Left ventricle myocardium inferior (tissue), 1 donor: ENCODE data around the gene PPP1R15B. TPM values are rescaled to one million over a fixed set of nuclear protein-coding genes. Genes with fewer than 3 reads are reported as not detected.

ENCODE experiments used
- DNase-seq: peaks from one replicate; pipeline ENCODE4 v3.0.0-alpha.2; 2020
- H3K27ac ChIP-seq: fragments of 200-600 bp; replicated peaks from 2 replicates; pipeline ENCODE4 v1.8.0; 2021
- H3K27me3 ChIP-seq: fragments of 200-600 bp; 2 replicates; pipeline ENCODE4 v1.8.0; 2021; ENCODE audit warnings: low read depth
- H3K36me3 ChIP-seq: fragments of 200-600 bp; 2 replicates; pipeline ENCODE4 v1.8.0; 2021
- H3K4me1 ChIP-seq: fragments of 200-600 bp; 2 replicates; pipeline ENCODE4 v1.8.0; 2021
- H3K4me3 ChIP-seq: fragments of 200-600 bp; 2 replicates; pipeline ENCODE4 v1.8.0; 2021; ENCODE audit warnings: mild to moderate bottlenecking, moderate library complexity
- H3K9me3 ChIP-seq: fragments of 200-600 bp; replicated peaks from 2 replicates; pipeline ENCODE4 v1.8.0; 2021
- intact Hi-C: fragments of 100-400 bp; cut with micrococcal nuclease; formaldehyde crosslinking; loops from one replicate; pipeline ENCODE4 v1.11.0; 2022
- total RNA-seq: library from RNA; stranded (reverse); fragmentation: NEBNext Ultra II Directional; extraction: Animal tissue kit (Norgen Biotek cat#: 25700); gene quantifications from one replicate; pipeline ENCODE4 v1.2.1, GENCODE V29; 2021
- TF ChIP-seq, protein P1 (sequence below): fragments of 200-600 bp; IDR thresholded peaks from 2 replicates; pipeline ENCODE4 v1.8.0; 2021; ENCODE audit warnings: antibody characterized with exemption, mild to moderate bottlenecking, borderline replicate concordance
- donor health status: DM: no; HTN: yes; CAD: no; lungs with severe emphysema.

The PPP1R15B gene
- total RNA-seq, 1 donor from 2014 or later, result 20.5 TPM

DNA sequence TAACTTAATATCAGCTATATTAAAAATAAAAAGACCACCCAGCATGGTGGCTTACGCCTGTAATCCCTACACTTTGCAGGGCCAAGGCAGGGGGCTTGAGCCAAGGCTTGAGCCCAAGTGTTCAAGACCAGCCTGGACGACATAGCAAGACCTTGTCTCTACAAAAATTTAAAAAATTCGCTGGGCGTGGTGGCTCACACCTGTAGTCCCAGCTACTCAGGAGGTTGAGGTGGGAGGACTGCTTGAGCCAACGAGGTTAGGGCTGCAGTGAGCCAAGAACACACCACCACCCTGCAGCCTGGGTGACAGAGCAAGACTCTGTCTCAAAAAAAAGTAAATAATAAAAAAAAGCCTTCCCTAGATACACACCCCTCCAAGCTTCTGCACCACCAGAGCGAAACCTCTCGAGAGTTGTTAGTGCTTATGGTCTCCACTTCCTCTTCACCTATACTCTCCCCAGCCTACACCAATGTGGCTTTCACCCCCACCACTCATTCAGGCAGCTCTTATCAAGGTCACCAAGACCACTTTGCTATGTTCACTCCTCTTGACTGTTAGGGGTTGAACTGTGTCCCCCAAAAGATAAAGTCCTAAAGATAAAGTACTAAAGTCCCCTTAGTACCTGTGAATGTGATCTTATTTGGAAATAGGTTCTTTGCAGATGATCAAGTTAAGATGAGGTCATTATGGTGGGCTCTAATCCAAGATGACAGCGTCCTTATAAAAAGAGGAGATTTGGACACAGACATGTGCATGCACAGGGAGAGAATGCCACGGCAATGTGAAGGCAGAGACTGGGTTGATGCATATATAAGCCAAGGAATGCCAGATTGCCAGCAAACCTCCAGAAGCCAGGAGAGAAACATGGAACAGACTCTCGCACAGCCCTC lies 6.8 kb upstream of the PPP1R15B start:
- Histone ChIP-seq H3K9me3 (no peaks in the 10 kb centered on the region), H3K27me3 (no peaks in the 10 kb centered on the region), H3K4me1 (peaks cover 40% of the 10 kb centered on the region), H3K27ac (peak overlapping the region; percentile 86), H3K36me3 (peaks cover 22% of the 10 kb centered on the region), H3K4me3 (no peak overlapping the region)
- intact Hi-C loops, result no loop called here
- TF ChIP-seq, protein P1, sequence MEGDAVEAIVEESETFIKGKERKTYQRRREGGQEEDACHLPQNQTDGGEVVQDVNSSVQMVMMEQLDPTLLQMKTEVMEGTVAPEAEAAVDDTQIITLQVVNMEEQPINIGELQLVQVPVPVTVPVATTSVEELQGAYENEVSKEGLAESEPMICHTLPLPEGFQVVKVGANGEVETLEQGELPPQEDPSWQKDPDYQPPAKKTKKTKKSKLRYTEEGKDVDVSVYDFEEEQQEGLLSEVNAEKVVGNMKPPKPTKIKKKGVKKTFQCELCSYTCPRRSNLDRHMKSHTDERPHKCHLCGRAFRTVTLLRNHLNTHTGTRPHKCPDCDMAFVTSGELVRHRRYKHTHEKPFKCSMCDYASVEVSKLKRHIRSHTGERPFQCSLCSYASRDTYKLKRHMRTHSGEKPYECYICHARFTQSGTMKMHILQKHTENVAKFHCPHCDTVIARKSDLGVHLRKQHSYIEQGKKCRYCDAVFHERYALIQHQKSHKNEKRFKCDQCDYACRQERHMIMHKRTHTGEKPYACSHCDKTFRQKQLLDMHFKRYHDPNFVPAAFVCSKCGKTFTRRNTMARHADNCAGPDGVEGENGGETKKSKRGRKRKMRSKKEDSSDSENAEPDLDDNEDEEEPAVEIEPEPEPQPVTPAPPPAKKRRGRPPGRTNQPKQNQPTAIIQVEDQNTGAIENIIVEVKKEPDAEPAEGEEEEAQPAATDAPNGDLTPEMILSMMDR, result no peak
- no peak for DNase-seq

DNA sequence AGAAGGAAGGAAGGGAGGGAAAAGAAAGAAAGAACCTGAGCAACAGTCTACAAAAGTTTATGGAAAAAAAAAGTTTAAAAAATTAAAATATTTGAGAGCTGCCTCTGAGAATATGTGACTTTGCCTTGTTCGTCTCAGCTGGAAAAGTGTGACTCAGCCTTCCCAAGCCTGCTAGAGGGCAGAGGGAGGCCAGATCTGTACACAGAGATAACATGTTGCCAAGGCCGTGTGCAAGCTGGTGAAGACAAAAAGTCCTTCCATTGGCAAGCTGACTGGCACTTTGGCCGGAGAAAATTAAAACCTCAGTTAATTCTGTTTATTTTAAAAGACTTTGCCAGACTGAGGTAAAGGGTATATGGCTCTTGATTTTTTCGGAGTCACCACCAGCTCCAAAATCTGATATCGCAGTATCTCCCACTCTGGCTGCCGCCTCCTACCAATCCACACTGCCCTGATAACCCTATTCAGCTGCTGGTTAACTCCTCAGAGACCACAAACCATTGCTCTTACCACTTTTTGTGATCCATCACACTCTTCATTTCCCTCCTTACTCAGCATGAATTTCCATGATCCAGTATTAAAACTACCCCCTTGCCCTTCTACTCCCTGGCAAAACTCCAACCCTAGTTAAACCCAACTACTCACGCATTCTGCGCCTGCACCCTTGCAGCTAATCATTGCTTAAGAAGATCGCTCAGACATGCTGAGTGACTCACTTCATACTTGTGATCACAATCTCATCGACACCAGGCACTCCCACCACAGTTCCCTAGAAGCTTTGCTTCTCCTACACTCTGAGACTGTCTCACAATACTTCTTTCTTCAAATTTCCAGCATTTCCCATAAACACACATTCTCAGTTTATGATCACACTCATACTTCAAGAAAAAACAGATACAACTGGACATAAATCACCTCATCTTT lies 5.7 kb upstream of the PPP1R15B start:
- H3K27ac ChIP-seq, result peak overlapping the region; percentile 86
- intact Hi-C loops, result no loop called here
- peak; percentile 32 for DNase-seq
- peaks cover 16% of the 10 kb centered on the region for H3K36me3 ChIP-seq
- H3K4me3 ChIP-seq, result peak overlapping the region; percentile 29
- TF ChIP-seq, protein P1, result no peak
- H3K9me3 ChIP-seq, result no peaks in the 10 kb centered on the region
- H3K4me1 ChIP-seq, result peaks cover 50% of the 10 kb centered on the region
- H3K27me3 ChIP-seq, result no peaks in the 10 kb centered on the region

DNA sequence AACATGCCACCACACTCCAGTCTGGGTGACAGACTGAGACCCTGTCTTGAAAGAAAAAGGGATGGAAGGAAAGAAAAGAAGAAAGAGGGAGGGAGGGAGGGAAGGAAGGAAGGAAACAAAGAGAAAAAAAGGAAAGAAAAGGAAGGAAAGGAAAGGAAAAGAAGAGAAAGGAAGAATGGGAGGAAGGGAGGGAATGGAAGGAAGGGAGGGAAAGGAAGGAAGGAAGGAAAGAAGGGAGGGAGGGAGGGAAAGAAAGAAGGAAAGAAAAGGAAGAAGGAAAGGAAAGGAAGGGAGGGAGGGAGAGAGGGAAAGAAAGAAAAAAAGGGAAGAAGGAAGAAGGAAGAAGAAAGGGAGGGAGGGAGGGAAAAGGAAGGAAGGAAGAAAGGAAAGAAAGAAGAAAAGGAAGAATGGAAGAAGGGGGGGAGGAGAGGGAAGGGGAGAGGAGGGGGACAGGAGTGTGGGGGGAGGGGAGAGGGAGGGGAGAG lies 5.0 kb upstream of the PPP1R15B start:
- TF ChIP-seq, protein P1, result no peak
- peaks cover 54% of the 10 kb centered on the region for H3K4me1 ChIP-seq
- H3K36me3 ChIP-seq, result peaks cover 9% of the 10 kb centered on the region
- H3K27me3 ChIP-seq, result no peaks in the 10 kb centered on the region
- H3K27ac ChIP-seq, result peak overlapping the region; percentile 86
- intact Hi-C loops, result no loop called here
- no peaks in the 10 kb centered on the region for H3K9me3 ChIP-seq
- peak overlapping the region; percentile 29 for H3K4me3 ChIP-seq
- DNase-seq, result no peak

DNA sequence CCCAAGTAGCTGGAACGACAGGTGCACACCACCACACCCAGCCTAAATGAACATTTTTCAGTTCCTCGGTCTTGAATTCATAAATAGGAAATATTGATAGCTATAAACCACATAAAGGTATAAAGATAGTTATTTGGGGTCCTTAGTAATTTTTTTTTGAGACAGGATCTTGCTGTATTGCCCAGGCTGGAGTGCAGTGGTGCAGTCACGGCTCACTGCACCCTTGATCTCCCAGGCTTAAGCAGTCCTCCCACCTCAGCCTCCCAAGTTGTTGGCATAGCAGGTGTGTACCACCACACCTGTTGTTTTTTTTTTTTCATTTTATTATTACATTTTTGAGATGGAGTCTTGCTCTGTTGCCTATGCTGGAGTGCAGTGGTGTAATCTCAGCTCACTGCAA lies 3.7 kb upstream of the PPP1R15B start:
- Histone ChIP-seq H3K36me3 (peaks cover 4% of the 10 kb centered on the region), H3K9me3 (no peaks in the 10 kb centered on the region), H3K4me1 (peaks cover 67% of the 10 kb centered on the region), H3K27ac (no peak overlapping the region), H3K4me3 (no peak overlapping the region), H3K27me3 (no peaks in the 10 kb centered on the region)
- intact Hi-C loops, result no loop called here
- no peak for DNase-seq
- TF ChIP-seq, protein P1, result no peak

DNA sequence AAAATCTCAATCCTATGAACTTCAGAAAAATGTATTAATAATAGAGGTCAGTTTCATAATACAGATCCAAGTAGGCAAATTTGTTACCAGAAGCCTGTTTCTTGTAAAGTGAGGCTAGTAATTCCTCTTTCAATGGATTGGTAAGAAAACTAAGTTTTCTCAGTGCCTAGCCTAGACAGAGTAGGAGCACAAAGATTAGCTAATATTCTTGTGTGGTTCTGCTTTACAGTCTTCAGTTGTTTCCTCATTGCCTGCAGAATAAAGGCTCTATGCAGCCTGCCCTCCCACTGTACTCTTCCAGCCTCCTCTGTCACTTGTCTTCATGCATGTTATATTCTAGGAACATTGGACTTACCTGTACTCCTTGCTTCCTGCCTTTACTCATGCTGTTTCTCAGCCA lies 2.4 kb upstream of the PPP1R15B start:
- Histone ChIP-seq H3K4me3 (no peak overlapping the region), H3K36me3 (peaks cover 4% of the 10 kb centered on the region), H3K9me3 (no peaks in the 10 kb centered on the region), H3K27me3 (no peaks in the 10 kb centered on the region), H3K4me1 (peaks cover 75% of the 10 kb centered on the region), H3K27ac (peak overlapping the region; percentile 98)
- no peak for DNase-seq
- intact Hi-C loops, result no loop called here
- TF ChIP-seq, protein P1, result no peak
